ENCODE results near the gene GPSM1. TPM values are rescaled to one million over a fixed set of nuclear protein-coding genes. Genes with fewer than 3 reads are reported as not detected.

GPSM1 gene
- total RNA-seq, 1 experiment from 2014 or later: 26.4 TPM

- H3K4me2 ChIP-seq (ENCODE audit: low read length): peak overlapping the region; percentile 32
- POLR2A ChIA-PET: no interaction called here
Measured at GRCh38 chr9:136355616-136356557, 28.5 kb downstream of the GPSM1 start.

More at GRCh38 chr9:136355616-136356557, 28.5 kb downstream of the GPSM1 start:
- no peaks in the 10 kb centered on the region for H3K27me3 ChIP-seq (ENCODE audit: insufficient read depth, low read length)
- H3K9me3 ChIP-seq (ENCODE audit: control insufficient read depth in 1 of 2, insufficient read depth in 1 of 2, low read depth in 1 of 2, low read length in 2 of 2): no peaks in the 10 kb centered on the region
- no peak for ATAC-seq
- H3K79me2 ChIP-seq (ENCODE audit: insufficient read depth, low read length): no peaks in the 10 kb centered on the region
- H3K27ac ChIP-seq (ENCODE audit: low read depth, low read length): no peak overlapping the region
- ChIA-PET CTCF (no interaction called here), RAD21 (ENCODE audit: low non-redundant PET in 1 of 2, low total read pairs in 2 of 2, uncharacterized antibody in 2 of 2, unreplicated experiment in 2 of 2) (no interaction called here)
- H4K20me1 ChIP-seq (ENCODE audit: insufficient read depth): no peaks in the 10 kb centered on the region
- H3K9ac ChIP-seq (ENCODE audit: low read length): no peak overlapping the region
- H3K9me2 ChIP-seq (ENCODE audit: insufficient read depth): no peaks in the 10 kb centered on the region
- no peak overlapping the region for H2AFZ ChIP-seq (ENCODE audit: low read depth, low read length, poor library complexity, severe bottlenecking)
- no TSS peak for BruUV-seq (replicated peaks)
- intact Hi-C loops (cut with micrococcal nuclease): no loop called here
- peaks cover 9 to 22% of the 10 kb centered on the region in 2 experiments; a peak in 3 of 4 replicates for H3K4me1 ChIP-seq (ENCODE audit: control insufficient read depth in 1 of 2, insufficient read depth in 2 of 2, low read length in 2 of 2)
- no peak overlapping the region for H3K4me3 ChIP-seq (replicated peaks in 1 of 2; ENCODE audit: low read depth in 1 of 2, low read length in 2 of 2)
- TF ChIP-seq FOSL1 (IDR thresholded peaks at IDR 0.05; ENCODE audit: low read depth) (no peak), EZH2phosphoT487 (IDR thresholded peaks at IDR 0.05; ENCODE audit: borderline replicate concordance) (no peak), TCF7L2 (IDR thresholded peaks at IDR 0.05; ENCODE audit: borderline replicate concordance, extremely low read depth, insufficient read depth, insufficient read length) (no peak), ZNF274 (IDR thresholded peaks at IDR 0.05; ENCODE audit: low read depth, low read length) (no peak), CTCF (IDR thresholded peaks at IDR 0.05 in 2 of 3, conservative IDR thresholded peaks at IDR 0.05 in 1 of 3; ENCODE audit: borderline replicate concordance in 1 of 3, insufficient read depth in 1 of 3, low read depth in 2 of 3, low read length in 2 of 3) (no peak), YY1 (IDR thresholded peaks at IDR 0.05; ENCODE audit: extremely low read depth, insufficient replicate concordance, low read depth, low read length) (no peak), SP1 (IDR thresholded peaks at IDR 0.05; ENCODE audit: low read depth) (no peak), SRF (IDR thresholded peaks at IDR 0.05; ENCODE audit: low read depth) (no peak), SIN3A (IDR thresholded peaks at IDR 0.05; ENCODE audit: low read depth) (no peak), MAX (IDR thresholded peaks at IDR 0.05) (no peak), RAD21 (IDR thresholded peaks at IDR 0.05; ENCODE audit: low read depth) (no peak), CEBPB (IDR thresholded peaks at IDR 0.05; ENCODE audit: low read depth) (no peak), CBX3 (IDR thresholded peaks at IDR 0.05; ENCODE audit: low read depth) (no peak), EZH2 (IDR thresholded peaks at IDR 0.05) (no peak)
- TF ChIP-seq, protein P1, sequence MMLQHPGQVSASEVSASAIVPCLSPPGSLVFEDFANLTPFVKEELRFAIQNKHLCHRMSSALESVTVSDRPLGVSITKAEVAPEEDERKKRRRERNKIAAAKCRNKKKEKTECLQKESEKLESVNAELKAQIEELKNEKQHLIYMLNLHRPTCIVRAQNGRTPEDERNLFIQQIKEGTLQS (IDR thresholded peaks at IDR 0.05): no peak
- TF ChIP-seq, protein P2, sequence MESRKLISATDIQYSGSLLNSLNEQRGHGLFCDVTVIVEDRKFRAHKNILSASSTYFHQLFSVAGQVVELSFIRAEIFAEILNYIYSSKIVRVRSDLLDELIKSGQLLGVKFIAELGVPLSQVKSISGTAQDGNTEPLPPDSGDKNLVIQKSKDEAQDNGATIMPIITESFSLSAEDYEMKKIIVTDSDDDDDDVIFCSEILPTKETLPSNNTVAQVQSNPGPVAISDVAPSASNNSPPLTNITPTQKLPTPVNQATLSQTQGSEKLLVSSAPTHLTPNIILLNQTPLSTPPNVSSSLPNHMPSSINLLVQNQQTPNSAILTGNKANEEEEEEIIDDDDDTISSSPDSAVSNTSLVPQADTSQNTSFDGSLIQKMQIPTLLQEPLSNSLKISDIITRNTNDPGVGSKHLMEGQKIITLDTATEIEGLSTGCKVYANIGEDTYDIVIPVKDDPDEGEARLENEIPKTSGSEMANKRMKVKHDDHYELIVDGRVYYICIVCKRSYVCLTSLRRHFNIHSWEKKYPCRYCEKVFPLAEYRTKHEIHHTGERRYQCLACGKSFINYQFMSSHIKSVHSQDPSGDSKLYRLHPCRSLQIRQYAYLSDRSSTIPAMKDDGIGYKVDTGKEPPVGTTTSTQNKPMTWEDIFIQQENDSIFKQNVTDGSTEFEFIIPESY (IDR thresholded peaks at IDR 0.05; ENCODE audit: extremely low read depth, insufficient replicate concordance, low read length): no peak
- TF ChIP-seq, protein P3, sequence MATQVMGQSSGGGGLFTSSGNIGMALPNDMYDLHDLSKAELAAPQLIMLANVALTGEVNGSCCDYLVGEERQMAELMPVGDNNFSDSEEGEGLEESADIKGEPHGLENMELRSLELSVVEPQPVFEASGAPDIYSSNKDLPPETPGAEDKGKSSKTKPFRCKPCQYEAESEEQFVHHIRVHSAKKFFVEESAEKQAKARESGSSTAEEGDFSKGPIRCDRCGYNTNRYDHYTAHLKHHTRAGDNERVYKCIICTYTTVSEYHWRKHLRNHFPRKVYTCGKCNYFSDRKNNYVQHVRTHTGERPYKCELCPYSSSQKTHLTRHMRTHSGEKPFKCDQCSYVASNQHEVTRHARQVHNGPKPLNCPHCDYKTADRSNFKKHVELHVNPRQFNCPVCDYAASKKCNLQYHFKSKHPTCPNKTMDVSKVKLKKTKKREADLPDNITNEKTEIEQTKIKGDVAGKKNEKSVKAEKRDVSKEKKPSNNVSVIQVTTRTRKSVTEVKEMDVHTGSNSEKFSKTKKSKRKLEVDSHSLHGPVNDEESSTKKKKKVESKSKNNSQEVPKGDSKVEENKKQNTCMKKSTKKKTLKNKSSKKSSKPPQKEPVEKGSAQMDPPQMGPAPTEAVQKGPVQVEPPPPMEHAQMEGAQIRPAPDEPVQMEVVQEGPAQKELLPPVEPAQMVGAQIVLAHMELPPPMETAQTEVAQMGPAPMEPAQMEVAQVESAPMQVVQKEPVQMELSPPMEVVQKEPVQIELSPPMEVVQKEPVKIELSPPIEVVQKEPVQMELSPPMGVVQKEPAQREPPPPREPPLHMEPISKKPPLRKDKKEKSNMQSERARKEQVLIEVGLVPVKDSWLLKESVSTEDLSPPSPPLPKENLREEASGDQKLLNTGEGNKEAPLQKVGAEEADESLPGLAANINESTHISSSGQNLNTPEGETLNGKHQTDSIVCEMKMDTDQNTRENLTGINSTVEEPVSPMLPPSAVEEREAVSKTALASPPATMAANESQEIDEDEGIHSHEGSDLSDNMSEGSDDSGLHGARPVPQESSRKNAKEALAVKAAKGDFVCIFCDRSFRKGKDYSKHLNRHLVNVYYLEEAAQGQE (IDR thresholded peaks at IDR 0.05; ENCODE audit: low read depth): no peak
- DNase-seq (ENCODE audit: low read depth, low spot score): no peak
- H3K36me3 ChIP-seq (ENCODE audit: control insufficient read depth in 1 of 2, insufficient read depth in 2 of 2, low read length in 2 of 2): no peaks in the 10 kb centered on the region; a peak in 1 of 4 replicates

All from HCT116 (cell line).